GM18867 (cell line): ENCODE data around the gene COPS7B.

Experiments
- ATAC-seq: cut with Tn5 transposase; IDR thresholded peaks from one replicate; pipeline ENCODE4 v1.9.1; 2021; ENCODE audit warnings: mild to moderate bottlenecking, moderate library complexity; ENCODE audit not compliant: unreplicated experiment

Gene COPS7B

DNA sequence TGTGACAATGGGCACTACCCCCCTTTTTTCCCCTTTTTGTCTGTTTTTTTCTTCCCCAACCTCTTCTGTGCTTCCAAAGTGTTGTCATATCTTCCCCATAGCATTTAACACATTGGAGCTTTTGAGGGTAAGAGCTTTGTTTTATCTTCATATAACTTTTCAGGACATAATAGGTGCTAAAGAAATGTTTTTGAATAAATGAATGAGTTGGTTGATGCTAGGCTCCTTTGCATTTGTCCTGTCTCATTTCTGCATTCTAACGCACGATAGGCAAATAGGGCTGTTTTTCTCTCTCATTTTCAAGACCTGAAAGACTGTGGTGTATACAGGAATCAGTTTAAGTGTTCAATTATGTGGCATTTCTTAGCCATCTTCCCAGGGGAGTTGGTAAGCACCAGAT is 832 bp upstream of the COPS7B start:
- ATAC-seq: no peak

DNA sequence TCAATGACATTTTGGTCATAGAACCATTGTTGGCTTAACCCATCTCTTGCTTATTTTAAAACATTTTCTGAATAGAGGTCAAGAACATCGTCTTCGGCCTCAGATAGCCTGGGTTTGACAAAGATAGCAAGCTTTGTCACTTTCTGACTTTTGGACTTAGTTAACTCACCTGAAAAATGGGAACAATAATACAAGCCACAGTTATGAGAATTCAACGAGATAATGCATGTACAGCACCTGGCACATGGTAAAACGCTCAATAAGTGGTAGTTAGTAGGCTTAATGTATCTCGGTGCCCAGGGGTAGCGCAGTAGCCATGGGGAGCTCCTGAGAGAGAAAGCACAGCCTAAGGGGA is 446 bp upstream of the COPS7B start:
- no peak for ATAC-seq

DNA sequence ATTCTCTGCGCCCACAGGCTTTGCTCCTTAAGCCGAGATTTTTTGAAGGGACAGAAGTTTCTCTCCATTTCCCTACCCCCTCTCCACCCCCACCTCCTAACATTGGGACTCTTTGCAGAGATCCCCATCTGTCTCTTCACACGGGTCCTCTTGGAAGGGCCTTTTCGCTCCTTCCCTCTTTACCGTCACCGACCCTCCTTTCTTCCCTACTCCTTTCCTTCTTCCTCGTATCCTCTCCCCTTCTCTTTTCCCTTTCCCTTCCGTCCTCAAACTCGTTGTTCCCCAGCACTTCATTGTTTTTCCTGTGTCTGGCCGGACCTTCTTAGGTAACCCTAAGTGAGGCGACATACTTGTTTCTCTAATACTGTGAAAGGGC is 660 bp downstream of the COPS7B start:
- ATAC-seq: no peak

DNA sequence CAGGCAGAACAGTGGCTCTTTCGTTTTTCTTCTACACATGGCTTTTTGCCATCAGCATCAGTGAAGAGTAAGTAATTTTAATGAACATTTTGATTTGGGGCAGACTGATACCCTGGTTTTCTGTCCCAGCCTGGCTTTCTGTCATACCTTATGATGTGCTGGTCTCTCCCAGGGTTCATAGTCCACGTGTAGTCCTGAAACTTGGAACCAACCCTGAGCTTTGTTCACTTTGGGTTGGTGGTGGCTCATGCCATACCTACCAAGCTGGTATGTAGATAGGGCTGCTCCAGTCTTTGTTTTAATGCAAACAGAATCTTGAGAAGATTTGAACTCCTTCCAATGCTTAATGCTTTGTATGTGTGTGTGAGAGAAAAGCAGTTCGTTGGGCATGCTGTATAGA is 4.9 kb downstream of the COPS7B start:
- ATAC-seq: no peak

DNA sequence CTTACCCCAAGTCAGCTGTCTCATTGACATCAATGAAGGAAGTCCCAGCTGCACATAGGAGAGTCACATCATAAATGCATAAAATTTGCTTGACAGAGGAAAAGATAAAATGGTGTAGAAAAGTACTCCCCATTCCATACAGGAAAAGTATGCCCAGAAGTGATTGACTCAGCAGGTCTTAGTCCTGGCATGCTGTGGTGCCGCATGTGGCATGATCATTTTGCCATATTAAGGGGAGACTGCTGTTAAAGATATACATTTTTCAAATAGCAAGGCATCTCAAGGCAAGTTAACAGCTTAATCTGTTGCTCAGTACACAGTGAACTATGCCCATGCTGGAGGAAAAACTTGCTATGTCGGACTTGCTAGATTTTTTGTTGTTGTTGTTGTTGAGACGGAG is 8.1 kb downstream of the COPS7B start:
- no peak for ATAC-seq

DNA sequence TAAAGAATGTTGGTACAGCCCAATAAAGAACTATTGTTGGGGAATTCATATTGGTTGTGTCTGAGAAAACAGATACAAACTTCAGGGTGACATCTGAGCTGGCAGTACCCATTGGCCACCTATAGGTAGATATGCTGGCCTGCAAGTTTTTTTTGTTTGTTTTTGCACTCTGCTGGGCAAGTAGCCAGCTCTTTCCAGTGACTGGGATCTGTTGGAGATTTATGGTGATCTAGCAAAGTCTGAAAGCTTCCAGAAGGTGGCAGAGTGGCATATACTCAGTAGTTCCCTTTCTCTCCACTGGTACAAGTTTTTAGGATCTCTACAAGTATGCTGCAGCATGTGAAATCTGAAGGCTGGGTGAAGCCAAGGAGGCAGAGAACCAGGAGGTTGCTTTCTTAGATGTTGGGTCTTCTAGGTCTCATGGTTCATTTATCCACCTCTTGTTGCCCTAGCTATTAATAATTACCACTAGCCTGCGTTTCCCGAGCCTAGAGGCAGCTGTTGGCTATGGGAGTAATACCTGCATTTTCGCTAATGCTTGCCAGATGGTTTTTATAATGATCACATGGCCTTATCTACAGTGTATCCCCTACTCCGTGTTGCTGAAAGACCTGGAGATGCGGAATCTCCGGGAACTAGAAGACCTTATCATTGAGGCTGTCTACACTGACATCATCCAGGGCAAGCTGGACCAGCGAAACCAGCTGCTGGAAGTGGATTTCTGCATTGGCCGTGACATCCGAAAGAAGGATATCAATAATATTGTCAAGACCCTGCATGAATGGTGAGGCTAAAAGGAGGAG is 9.5 kb downstream of the COPS7B start:
- no peak for ATAC-seq

DNA sequence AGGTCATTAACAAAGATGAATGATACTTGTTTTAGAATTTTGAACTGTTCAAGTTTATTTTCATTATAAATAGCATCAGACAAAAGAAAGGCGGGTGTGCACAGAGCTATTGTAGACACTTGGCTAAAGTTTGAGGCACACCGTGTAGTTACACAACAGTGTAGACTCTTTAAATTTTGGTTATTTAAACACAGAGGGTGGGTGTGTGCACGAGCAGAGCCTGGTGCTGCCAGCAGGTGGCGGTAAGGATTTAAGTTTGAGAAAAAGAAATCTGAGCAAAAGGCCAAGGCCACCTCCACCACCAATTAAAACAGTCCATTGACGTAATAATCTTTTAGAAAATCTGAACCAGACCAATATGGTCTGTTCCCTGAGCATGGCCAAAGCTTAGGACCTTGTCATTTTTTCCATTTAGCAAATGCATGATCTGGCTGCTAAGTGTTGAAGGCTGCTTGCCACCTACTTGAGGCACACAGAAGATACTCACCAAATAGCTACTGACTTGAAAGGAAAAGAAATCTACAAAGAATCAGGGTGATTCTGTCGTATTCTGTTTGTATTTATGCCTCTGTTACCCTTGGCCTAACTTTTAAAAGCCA is 14.3 kb downstream of the COPS7B start:
- no peak for ATAC-seq

DNA sequence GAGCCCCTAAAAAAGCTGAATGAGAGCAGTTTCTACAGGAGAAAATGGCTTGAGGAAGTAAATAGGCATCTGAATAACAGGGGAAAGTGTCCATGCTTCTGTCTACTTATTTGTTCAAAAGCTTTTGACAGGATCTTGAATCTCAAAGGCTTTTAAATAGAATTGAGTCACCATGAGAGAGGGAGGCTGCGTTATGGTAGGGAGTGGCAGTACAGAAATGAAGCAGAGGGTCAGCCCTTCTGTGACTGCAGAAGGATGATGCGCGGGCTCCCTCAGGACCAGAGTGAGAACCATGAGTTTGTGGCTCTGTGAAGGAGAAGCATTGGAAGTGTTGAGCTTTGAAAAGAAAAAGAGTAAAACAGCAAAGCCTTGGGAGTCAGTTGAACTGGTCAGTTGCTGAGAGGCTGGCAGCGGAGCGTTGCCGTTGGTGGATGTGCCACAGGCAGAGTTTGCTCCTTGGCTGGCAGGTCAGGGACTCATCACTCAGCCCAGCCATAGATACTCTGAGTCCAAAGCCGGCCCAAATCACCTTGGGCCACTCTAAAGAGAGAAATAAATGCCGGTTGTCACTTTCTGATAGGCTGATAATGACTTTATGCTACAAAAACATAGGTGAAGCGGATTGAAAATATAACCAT is 17.4 kb downstream of the COPS7B start:
- no peak for ATAC-seq

DNA sequence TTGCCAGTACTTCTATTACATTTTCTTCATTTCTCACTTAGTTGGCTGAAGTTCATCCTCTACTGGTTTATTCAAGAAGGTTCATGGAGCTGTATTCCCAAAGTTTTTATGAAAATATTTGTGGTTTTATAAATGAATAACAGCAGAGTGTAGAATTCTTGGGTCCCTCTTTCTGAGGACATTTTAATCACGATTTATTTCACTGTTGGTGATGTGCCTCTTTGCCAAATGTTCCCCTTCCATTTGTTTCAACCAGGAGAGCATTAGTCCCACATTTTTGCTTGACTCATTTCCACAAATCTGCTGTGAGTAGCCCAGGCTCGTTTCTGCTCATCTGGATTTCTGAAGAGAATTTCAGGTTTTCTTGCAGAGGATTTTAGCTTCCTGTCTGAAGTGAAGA is 20.8 kb downstream of the COPS7B start:
- ATAC-seq: no peak

DNA sequence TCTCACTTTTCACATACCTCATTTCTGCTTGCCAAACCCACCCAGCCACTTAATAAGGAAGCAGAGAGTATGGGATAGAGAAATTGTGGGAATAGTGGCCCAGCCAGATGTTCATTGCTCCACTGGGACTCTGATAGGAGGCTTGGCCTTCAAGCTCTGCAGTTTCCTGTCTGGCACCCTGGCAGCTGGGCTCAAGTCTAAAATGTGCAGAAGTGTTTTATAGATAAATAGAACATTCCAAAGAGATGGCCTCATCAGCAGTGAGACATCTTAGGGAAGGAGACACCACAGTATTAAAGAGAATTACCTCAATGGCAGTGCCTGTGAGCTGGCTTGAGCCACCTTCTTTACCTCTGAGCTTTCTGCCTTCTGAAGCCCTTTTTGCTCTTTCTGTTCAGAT is 24.7 kb downstream of the COPS7B start:
- no peak for ATAC-seq

DNA sequence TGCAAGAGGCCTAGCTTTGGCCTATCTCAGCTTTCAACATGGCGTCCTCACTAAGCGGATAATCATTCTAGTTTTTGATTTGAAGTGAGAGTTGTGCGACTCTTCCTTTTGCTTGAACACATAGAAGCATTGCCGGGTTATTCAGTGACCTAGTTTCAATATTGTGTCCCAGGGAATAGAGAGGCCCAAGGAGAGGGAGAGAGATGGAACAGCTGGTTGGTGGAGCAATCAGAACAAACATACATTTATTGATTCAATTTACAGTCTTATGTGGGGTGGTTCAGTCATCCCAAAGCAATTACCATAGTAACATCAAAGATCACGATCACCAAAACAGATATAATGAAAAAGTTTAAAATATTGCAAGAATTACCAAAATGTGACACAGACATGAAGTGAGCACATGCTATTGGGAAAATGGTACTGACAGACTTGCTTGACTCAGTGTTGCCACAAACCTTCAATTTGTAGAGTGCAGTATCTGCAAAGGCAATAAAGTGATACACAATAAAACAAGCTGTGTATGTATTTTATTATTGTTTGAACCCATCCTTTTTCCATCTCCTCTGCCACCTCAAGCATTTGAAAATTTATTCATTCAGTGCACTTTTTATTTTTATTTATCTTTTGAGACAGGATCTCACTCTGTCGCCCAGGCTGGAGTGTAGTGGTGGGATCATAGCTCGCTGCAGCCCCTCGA is 30.2 kb downstream of the COPS7B start:
- no peak for ATAC-seq

DNA sequence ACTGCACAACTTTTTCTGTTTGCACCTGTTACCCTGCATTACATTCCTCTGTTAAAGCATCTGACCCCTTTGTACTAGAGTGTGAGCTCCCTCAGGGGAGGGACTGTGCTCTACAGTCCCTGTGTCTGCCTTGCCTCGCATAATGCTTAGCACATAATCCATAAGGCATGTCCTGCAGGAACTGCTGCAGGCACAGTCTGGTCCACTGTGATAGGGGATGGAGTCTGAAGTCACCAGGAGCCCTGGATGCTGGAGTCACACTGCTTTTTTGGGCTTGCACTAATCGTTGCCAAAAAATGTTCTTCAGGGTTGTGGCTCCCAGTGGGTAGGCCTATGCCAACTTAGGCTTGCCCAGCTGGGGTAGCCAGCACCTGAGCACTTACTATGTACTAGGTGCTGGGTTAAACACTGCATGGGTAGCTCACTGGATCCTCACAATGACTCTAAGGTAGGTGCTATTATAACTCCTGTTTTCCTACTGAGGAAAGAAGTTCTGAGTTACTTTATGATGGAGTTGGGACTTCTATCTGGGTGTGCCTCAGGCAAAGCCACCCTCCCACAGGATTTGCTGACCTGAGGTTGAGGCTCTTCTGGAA is 33.3 kb downstream of the COPS7B start:
- no peak for ATAC-seq

DNA sequence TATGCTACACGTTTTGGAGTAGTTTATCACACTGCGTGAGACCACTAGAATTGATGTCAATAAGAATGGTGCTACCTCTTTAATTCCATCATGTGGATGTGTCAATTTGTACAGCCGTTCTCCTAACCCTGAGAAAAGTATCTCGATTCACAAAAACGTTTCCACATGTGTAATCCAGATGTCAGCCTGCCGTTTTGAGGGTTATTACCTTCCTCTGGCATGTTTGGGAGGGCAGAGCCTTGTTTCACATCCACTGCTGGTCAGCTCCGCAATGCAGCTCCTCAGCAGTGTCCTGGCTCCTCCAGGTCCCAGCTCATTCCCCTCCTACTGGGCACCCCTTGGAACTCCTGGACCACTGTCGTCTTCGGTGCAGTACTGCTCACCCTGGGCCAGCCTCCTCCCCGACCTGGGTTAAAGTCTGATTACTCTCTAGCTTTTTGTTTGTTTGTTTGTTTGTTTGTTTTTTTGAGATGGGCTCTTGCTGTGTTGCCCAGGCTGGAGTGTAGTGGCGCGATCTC is 34.6 kb downstream of the COPS7B start:
- ATAC-seq: no peak

DNA sequence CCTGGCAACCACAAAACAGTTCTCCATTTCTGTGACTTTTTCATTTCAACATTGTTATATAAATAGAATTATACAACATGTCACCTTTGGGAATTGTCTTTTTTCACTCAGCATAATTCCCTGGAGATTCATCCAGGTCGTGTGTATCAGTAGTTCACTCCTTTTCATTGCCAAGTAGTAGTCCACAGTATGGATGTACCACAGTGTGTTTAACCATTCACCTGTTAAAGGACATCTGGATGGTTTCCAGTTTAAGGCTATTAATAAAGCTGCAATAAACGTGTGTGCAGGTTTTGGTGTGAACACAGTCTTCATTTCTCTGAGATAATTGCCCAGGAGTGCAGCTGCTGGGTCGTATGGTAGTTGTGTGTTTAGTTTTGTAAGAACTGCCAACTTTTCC is 35.7 kb downstream of the COPS7B start:
- no peak for ATAC-seq

DNA sequence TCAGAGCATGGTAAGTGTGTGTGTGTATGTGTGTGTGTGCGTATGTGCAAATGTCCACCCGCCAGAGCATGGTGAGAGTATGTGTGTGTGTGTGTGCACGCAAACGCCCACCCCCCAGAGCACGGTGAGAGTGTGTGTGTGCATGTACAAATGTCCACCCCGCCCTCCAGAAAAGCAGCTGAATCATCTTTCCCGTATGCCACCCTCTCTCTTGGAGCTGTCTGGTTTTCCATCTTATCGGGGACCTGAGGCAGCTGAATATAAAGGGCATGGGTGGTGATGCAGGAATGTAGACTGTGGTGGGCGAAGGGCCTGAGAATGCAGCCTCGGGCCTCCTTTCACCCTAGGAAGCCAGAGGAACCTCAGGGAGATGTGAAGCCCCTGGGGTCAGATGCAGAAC is 66.9 kb downstream of the COPS7B start:
- ATAC-seq: no peak

DNA sequence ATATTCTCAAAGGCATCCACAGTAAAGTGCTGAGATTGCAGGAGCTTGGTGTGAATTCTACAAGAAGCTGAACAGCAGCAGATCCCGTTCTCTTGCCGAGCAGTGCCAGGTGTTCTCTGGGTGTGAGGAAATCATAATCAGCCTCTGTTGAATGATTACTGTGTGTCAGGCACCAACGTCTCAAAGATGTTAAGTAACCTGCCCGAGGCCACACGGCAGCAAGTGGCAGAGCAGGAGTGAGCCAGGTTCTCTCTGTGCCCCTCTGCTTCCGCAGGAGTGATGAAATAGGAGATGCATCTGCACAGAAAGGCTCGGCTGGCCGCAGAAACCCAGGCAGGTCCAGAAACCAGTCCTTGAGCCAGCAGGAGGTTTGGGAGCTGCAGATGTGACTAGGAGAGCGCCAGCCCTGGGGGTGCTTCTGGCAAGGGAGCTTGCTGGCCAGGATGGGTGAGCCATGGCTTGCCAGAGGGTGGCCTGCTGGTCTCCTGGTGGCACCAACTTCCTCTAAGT is 68.4 kb downstream of the COPS7B start:
- no peak for ATAC-seq

DNA sequence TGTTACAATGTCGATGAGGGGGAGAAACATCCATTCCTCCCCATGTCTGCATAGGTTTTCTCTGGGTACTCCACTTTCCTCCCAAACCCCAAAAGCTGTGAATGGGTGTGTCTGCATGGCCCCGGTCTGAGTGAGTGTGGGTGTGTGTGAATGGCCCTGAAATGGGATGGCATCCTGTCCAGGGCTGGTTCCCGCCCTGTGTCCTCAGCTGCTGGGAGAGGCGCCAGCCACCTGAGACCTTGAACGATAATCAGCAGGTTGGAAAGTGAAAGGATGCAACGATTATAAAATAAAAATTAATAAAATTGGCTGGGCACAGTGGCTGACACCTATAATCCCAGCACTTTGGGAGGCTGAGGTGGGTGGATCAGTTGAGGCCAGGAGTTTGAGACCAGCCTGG is 70.7 kb downstream of the COPS7B start:
- ATAC-seq: no peak
